GM19397 (cell line): ENCODE measurements around the gene ABR.
A peak's percentile ranks its signal among the peaks of the same experiment; 100 is the strongest.
"Not testable (repeated sequence)": the region's sequence is repeated elsewhere in the genome, so short reads cannot be mapped to it uniquely, and the experiment has no call there.

ENCODE experiments used
- ATAC-seq: cut with Tn5 transposase; IDR thresholded peaks from one replicate; pipeline ENCODE4 v1.9.1; 2021; ENCODE audit warnings: mild to moderate bottlenecking, moderate library complexity; ENCODE audit not compliant: unreplicated experiment

The ABR gene

GRCh38 chr17:1202291-1202690, 22.5 kb upstream of the ABR start:
- no peak for ATAC-seq

GRCh38 chr17:1201132-1201702, 21.4 kb upstream of the ABR start:
- no peak for ATAC-seq

DNA sequence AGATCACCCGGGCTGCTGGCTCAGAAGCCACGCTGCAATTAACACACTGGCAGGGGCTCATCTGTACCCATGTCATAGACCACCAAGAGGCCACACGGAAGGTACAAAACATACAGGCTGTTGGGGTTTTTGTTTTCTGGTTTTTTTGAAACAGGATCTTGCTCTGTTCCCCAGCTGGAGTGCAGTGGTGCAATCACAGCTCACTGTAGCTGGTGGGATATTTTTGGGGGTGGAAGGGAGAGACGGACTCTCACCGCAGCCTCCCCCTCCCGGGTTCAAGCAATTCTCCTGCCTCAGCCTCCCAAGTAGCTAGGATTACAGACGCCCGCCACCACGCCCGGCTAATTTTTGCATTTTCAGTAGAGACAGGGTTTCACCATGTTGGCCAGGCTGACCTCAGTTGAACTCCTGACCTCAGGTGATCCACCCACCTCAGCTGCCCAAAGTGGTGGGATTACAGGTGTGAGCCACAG, 19.5 kb upstream of the ABR start:
- not testable (repeated sequence) for ATAC-seq

GRCh38 chr17:1197781-1198490, 18.2 kb upstream of the ABR start:
- ATAC-seq: peak; percentile 63

GRCh38 chr17:1197379-1197778, 17.6 kb upstream of the ABR start:
- ATAC-seq: peak; percentile 1

DNA sequence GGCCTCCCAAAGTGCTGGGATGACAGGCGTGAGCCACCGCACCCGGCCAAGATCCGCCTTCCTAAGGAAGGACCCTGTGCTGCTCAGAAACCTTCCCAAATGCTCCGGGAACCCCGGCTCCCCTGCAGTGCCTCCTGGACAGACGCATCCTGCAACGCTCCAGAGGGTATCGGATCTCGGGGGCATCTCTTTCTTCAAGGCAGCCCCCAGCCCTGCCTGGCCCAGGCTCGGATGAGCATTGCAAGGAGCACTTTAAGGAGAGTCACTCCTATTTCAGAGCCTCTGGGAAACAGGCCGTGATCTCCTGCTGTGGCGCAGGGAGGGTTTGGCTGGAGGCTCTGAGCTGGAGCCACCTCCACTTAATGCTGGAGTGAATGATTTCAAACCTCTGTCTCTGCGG, 17.2 kb upstream of the ABR start:
- no peak for ATAC-seq

- no peak for ATAC-seq
Measured at GRCh38 chr17:1192911-1193699, 13.3 kb upstream of the ABR start.

- no peak for ATAC-seq
Measured at GRCh38 chr17:1190751-1191331, 11.1 kb upstream of the ABR start.

GRCh38 chr17:1188812-1189504, 9.2 kb upstream of the ABR start:
- ATAC-seq: no peak

DNA sequence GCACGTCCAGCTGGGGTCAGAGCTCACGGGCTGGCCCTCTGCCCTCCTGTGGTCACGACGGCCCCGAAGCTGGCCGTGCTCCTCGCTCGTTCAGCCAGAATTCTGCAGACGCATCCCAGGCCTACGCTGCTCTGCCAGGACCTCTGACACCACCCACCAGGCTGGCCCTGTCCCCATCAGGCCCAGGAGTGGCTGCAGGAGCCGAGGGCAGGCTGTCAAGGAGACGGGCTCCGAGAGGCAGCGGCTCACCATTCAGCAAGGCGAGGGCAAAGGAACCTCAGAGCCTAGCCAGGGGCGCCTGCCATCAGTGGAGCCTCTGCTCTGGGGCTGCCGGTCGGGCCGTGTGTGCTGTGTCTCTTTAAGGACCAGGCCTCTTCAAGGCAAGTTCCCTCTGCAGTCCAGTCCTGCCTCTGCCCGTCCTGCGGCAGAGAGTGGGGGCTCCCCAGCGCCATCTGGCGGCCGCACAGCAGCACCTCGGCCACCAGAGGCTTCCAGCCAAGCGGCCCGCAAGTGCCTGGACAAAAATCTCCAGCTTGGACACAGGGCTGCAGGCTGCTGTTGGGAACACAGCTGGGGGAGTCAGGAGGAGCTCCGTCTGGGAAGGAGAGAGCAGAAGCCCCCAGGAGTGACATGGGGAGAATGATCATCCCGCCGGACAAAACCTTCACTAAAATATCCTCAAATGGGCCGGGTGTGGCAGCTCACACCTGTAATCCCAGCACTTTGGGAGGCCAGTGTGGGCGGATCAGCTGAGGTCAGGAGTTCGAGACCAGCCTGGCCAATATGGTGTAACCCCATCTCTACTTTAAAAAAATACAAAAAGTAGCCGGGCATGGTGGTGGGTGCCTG, 7.4 kb upstream of the ABR start:
- no peak for ATAC-seq

DNA sequence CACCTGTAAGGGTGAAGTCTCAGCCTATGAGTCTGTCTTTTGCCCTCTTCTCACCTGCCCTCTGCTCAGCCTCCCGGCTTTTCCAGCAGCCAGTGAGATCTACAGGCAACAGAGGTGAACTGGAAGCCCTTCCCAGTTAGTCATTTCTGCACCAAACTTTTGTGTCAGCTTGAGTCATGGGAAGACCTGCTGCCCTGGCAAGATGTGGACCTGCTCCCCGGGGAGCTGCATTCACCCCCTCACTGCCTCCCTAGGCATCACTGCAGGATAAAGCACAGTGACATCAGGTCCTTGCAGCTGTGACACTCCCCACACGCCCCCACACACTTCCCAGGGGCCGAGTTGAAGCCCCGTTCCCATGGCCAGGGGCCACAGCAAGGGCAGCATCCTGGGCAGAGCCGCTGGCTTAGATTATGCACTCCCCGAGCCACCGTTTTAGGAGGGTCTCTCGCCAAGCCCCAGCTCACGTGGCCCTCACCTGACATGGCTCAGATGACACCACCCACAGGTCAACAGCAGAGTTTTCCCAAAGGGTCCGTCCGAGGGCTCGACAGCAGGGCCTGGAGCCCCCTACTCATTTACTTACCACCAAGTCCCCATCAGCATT, 6.5 kb upstream of the ABR start:
- ATAC-seq: no peak

- peak; percentile 54 for ATAC-seq
Measured at GRCh38 chr17:1183171-1183873, 3.5 kb upstream of the ABR start.

DNA sequence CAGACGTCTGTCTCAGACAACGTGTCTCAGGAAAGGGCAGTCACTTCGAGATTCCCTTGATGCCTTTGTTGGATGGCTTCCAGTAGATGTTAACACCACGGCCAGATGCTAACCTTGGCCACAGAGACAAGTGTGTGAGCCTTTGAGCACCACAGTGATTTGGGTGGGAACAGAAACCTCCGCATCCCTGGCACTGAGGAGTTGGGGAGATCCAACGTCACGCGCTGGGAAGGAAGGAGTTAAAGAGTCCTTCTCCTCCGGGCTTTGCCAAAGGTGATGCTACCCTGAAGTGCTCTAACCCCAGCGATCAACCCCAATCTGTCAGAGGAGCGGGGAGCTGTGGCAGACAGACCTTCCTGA, 3.0 kb upstream of the ABR start:
- ATAC-seq: no peak

- ATAC-seq: no peak
Measured at GRCh38 chr17:1181753-1182137, 2.0 kb upstream of the ABR start.

DNA sequence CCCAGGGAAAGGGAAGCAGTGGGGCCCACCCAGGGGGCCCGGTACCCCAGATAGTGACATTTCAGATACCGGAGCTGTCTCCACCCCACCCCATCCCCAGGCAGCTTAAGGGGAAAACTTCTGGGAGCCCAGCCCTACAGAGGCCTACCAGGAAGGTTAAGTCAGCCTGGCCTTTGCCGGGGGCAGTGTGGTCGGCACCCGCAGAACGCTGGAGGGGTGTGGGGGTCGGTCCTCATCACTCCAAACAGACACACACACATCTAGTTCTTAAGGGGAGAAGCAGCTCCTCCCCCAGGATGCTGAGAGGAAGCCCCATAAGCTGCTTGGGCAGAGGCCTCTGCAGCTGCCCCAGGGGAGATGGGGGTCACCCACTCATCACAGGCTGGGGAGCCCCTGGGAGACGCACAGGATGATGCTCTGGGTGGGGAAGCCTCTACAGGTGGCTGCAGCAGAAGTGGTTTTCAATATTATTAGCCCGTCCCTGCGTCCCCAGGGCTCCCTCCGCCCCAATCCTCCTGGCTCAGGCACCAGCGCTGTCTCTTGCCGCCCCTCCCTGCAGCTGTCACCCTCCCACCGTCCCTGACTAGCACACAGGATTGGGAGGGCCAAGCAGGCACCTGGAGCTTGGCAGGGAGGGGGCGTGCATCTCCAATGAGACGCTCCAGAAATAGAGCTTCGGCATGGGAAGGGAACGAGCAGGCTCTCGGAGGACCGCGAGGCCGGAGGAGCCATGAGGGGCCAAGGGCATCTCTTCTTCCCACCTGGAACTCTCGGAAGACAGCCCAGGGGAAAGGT, 1.4 kb upstream of the ABR start:
- no peak for ATAC-seq

- ATAC-seq: no peak
Measured at GRCh38 chr17:1179112-1179817, 516 bp downstream of the ABR start.

DNA sequence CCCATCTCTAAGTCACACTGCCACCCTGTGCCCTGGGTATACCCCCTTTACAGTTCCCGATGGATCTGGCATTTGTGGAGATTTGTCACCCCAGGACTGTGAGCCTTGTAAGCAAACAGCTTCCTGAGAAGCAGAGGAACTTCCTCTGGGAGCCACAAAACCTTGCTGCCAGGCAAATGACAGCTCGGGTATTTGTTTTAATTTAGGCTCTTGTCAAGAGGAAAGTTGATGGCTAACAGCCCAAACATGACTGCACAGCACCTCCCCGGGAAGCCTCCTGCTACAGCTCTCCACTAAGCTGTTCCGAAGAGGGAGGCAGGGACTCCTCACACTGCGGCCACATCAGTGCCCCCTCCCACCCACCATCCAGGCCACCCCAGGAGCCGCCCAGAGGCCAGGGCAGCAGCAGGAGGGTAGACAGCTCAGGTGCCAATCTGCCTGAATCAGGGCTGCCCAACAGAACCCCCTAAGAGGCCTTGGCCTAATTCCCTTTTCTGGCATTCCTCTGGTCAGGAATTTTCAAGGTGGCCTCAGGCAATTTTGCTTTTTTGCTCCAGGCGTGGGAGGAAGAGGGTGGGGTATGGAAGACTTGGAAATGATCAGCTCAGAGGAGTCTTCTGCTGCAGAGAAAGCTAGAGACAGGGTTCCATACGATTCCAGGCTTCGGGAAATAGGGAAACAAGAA, 2.6 kb downstream of the ABR start:
- ATAC-seq: no peak
